Measurements from ENCODE around the gene MEIKIN. TPM values are rescaled to one million over a fixed set of nuclear protein-coding genes. Genes with fewer than 3 reads are reported as not detected.

MEIKIN gene
- total RNA-seq, 2 donors from 2014 or later, result 39.2 TPM; not detected in 1

DNA sequence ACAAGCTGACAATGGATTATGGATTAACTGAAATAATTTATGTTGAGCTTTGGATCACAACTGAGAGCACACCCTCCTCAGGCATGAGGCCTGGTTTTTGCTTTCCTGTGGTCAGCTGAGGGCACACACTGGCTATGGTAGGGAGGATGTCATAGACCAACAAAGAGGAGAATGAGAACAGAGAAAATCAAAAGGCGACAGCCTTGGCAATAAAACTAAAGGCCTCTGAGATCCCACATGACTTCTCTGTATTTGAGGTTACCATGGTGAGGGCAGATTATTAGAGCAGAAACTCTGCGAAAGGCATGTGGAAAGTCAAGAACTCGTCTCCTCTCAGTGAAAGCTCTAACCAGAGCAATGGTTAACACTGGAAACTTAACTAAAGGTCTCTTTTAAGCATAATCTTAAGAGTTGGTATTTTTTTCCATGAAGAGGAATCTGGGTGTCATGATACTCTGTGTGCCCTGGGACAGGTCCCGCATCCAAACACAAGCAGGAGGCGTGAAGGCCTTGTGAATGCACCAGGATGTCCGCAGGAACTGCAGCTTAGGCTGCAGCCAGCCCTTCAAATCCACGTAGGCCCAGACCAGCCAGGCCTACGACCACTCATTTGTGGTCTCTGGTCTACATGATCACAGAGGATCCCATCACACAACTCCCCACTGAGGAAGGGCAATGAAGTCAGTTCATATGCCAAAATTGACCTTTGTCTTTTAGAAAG lies 12.4 kb upstream of the MEIKIN start:
- H3K27me3 ChIP-seq, result no peaks in the 10 kb centered on the region
- no peak for TF ChIP-seq POLR2A (IDR thresholded peaks at IDR 0.05)
- TF ChIP-seq, protein P1, sequence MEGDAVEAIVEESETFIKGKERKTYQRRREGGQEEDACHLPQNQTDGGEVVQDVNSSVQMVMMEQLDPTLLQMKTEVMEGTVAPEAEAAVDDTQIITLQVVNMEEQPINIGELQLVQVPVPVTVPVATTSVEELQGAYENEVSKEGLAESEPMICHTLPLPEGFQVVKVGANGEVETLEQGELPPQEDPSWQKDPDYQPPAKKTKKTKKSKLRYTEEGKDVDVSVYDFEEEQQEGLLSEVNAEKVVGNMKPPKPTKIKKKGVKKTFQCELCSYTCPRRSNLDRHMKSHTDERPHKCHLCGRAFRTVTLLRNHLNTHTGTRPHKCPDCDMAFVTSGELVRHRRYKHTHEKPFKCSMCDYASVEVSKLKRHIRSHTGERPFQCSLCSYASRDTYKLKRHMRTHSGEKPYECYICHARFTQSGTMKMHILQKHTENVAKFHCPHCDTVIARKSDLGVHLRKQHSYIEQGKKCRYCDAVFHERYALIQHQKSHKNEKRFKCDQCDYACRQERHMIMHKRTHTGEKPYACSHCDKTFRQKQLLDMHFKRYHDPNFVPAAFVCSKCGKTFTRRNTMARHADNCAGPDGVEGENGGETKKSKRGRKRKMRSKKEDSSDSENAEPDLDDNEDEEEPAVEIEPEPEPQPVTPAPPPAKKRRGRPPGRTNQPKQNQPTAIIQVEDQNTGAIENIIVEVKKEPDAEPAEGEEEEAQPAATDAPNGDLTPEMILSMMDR (IDR thresholded peaks at IDR 0.05), result no peak
- ATAC-seq (no peak), DNase-seq (no peak)
- H3K4me3 ChIP-seq, result no peak overlapping the region
- 83% methylated on average over 8 of the region's 8 CpGs for WGBS, 2 donors
- H3K27ac ChIP-seq, result no peak overlapping the region
- H3K36me3 ChIP-seq (replicated peaks in 1 of 2; ENCODE audit: insufficient read depth in 1 of 2, low read depth in 2 of 2), result no peaks in the 10 kb centered on the region
- H3K4me1 ChIP-seq, result no peaks in the 10 kb centered on the region
- H3K9me3 ChIP-seq, result no peaks in the 10 kb centered on the region
- intact Hi-C loops (cut with DNase I), result no loop called here

DNA sequence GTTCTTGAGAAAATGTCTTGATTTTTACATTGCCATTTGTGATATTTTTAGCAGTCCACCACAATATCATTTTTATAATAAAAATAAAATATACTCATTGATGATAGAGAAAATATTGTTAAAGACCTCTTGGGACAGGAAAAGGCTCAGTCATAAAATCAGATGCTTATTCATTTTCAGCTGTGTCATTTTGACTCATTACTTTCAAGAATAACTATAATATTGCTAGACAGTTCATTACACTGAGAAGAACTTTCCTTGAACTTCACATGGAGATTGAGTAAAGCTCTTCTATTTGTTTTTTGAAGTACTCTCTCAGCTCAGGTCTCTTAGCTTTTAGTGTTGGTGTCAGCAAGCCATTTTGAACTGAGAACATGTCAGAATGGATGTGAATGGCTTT lies 8.5 kb upstream of the MEIKIN start:
- ATAC-seq, result no peak
- no peak overlapping the region for H3K27ac ChIP-seq
- H3K27me3 ChIP-seq, result no peaks in the 10 kb centered on the region
- no peak overlapping the region for H3K4me3 ChIP-seq
- no peaks in the 10 kb centered on the region for H3K9me3 ChIP-seq
- no peaks in the 10 kb centered on the region for H3K36me3 ChIP-seq (replicated peaks in 1 of 2; ENCODE audit: insufficient read depth in 1 of 2, low read depth in 2 of 2)
- no peaks in the 10 kb centered on the region for H3K4me1 ChIP-seq
- intact Hi-C loops (cut with DNase I), result no loop called here
- no peak for DNase-seq
- TF ChIP-seq, protein P1 (IDR thresholded peaks at IDR 0.05), result no peak
- TF ChIP-seq POLR2A (IDR thresholded peaks at IDR 0.05), result no peak

GRCh38 chr5:131952301-131952857 lies 6.9 kb upstream of the MEIKIN start:
- DNase-seq, result no peak
- WGBS, 2 donors, result 86 to 88% methylated on average over 3 of the region's 3 CpGs
- Histone ChIP-seq H3K4me3 (no peak overlapping the region), H3K27ac (no peak overlapping the region), H3K36me3 (replicated peaks in 1 of 2; ENCODE audit: insufficient read depth in 1 of 2, low read depth in 2 of 2) (no peaks in the 10 kb centered on the region), H3K27me3 (no peaks in the 10 kb centered on the region), H3K4me1 (peaks cover 3% of the 10 kb centered on the region), H3K9me3 (no peaks in the 10 kb centered on the region)
- intact Hi-C loops (cut with DNase I), result no loop called here
- ATAC-seq, result no peak
- no peak for TF ChIP-seq POLR2A (IDR thresholded peaks at IDR 0.05)
- TF ChIP-seq, protein P1 (IDR thresholded peaks at IDR 0.05), result no peak

DNA sequence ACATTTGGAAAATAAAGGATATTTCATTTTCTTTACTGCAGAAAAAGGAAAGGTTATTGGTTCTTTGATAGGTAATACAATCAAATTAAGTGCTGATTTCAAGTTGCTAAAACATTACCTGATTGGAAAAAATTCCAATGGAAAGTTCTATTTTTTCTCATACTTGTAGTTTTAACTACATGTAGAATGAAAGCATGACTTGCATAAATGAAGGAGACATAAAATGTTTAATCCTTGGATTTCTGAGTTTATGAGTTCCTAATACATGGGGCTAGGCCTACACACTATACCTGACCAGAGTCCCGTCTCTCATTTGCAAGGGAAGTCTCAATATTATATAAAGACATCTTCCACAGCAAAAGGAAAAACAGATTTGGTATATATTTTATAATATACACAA lies 5.2 kb upstream of the MEIKIN start:
- Histone ChIP-seq H3K27me3 (no peaks in the 10 kb centered on the region), H3K27ac (no peak overlapping the region), H3K4me3 (no peak overlapping the region), H3K36me3 (replicated peaks in 1 of 2; ENCODE audit: insufficient read depth in 1 of 2, low read depth in 2 of 2) (no peaks in the 10 kb centered on the region), H3K4me1 (peaks cover 3% of the 10 kb centered on the region), H3K9me3 (no peaks in the 10 kb centered on the region)
- DNase-seq (no peak), ATAC-seq (no peak)
- intact Hi-C loops (cut with DNase I), result no loop called here
- WGBS, 2 donors, result 88 to 100% methylated on average over 1 of the region's 1 CpG
- TF ChIP-seq, protein P1 (IDR thresholded peaks at IDR 0.05), result no peak
- TF ChIP-seq POLR2A (IDR thresholded peaks at IDR 0.05), result no peak

DNA sequence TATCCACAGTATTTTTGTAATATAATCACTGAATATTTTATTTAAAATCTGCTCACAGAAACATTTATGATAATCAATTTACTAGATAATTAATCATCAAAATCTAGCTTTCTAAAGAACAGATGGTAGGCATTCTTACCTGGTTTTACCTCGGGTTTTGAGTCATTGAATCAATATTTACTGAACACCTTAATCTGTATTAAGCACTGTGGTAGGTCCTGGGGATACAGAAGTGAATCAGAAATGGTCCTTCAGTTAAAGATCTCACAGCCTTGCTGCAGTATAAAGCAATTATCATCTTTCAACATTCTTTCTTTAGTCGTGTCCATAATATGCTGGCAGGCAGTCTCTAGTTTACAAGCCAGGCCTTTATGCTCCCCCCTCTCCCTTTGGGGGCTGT lies 2.0 kb upstream of the MEIKIN start:
- H3K9me3 ChIP-seq, result no peaks in the 10 kb centered on the region
- H3K27ac ChIP-seq, result no peak overlapping the region
- 12 to 20% methylated on average over 2 of the region's 2 CpGs for WGBS, 2 donors
- no peak for DNase-seq
- peaks cover 3% of the 10 kb centered on the region for H3K4me1 ChIP-seq
- no peaks in the 10 kb centered on the region for H3K36me3 ChIP-seq (replicated peaks in 1 of 2; ENCODE audit: insufficient read depth in 1 of 2, low read depth in 2 of 2)
- intact Hi-C loops (cut with DNase I), result no loop called here
- TF ChIP-seq POLR2A (IDR thresholded peaks at IDR 0.05), result no peak
- TF ChIP-seq, protein P1 (IDR thresholded peaks at IDR 0.05), result no peak
- no peaks in the 10 kb centered on the region for H3K27me3 ChIP-seq
- peak; percentile 52 for ATAC-seq
- no peak overlapping the region for H3K4me3 ChIP-seq
